ENCODE results near the gene DRAXIN.

Gene DRAXIN

GRCh38 chr1:11712285-11712684 is 20.8 kb downstream of the DRAXIN start:
- DNase-seq = no peak

GRCh38 chr1:11713095-11713494 is 21.6 kb downstream of the DRAXIN start:
- DNase-seq = no peak

GRCh38 chr1:11714831-11715575 is 23.5 kb downstream of the DRAXIN start:
- no peak for DNase-seq

GRCh38 chr1:11719313-11720032 is 28.0 kb downstream of the DRAXIN start:
- peak; percentile 43 for DNase-seq

GRCh38 chr1:11720033-11720376 is 28.5 kb downstream of the DRAXIN start:
- no peak for DNase-seq

- DNase-seq = no peak
These were observed 29.0 kb downstream of the DRAXIN start for GRCh38 chr1:11720525-11720924.

GRCh38 chr1:11721311-11721710 is 29.8 kb downstream of the DRAXIN start:
- DNase-seq = no peak

- no peak for DNase-seq
These were observed 31.0 kb downstream of the DRAXIN start for GRCh38 chr1:11722538-11722937.

GRCh38 chr1:11725616-11726015 is 34.1 kb downstream of the DRAXIN start:
- DNase-seq = no peak

- no peak for DNase-seq
These were observed 35.6 kb downstream of the DRAXIN start for GRCh38 chr1:11727119-11727518.

GRCh38 chr1:11728126-11728806 is 36.8 kb downstream of the DRAXIN start:
- DNase-seq = no peak

- DNase-seq = no peak
These were observed 37.6 kb downstream of the DRAXIN start for GRCh38 chr1:11729155-11729497.

GRCh38 chr1:11729498-11730428 is 38.3 kb downstream of the DRAXIN start:
- DNase-seq = no peak

- peak; percentile 37 for DNase-seq
These were observed 39.0 kb downstream of the DRAXIN start for GRCh38 chr1:11730429-11730891.

- peak; percentile 32 for DNase-seq
These were observed 40.3 kb downstream of the DRAXIN start for GRCh38 chr1:11731691-11732283.

- DNase-seq = no peak
These were observed 41.8 kb downstream of the DRAXIN start for GRCh38 chr1:11733306-11733705.

- DNase-seq = no peak
These were observed 44.0 kb downstream of the DRAXIN start for GRCh38 chr1:11735531-11735853.

GRCh38 chr1:11735854-11736745 is 44.6 kb downstream of the DRAXIN start, which contains the start of gene AGTRAP:
AGTRAP (plus strand) TSS chr1:11736136; CDS start chr1:11736209, 73 bp downstream.
- DNase-seq = peak; percentile 86

- peak; percentile 69 for DNase-seq
These were observed 45.5 kb downstream of the DRAXIN start for GRCh38 chr1:11736746-11737639.

GRCh38 chr1:11738096-11738495 is 46.6 kb downstream of the DRAXIN start:
- DNase-seq = no peak

All from fibroblast of skin of right quadriceps (primary cell).